ENCODE results near the gene TFPT. TPM values are rescaled to one million over a fixed set of nuclear protein-coding genes. Genes with fewer than 3 reads are reported as not detected.
A peak's percentile ranks its signal among the peaks of the same experiment; 100 is the strongest.

The TFPT gene
- total and polyA plus RNA-seq, 2 of the 13 experiments (the other 11 are each of a cell fraction or from before 2014, with no cell fraction given), result 8.4 to 10.7 TPM

GRCh38 chr19:54159352-54160181 lies 44.1 kb upstream of the TFPT start, which contains the start of gene LENG1 (continued):
- TF ChIP-seq CHD2 (IDR thresholded peaks at IDR 0.05; ENCODE audit: low read depth, low read length) (peak; percentile 68; the same call in 1 of the 2 replicates), ZNF205 (CRISPR knock-in tag; IDR thresholded peaks at IDR 0.05) (no peak; the same call in 1 of the 2 replicates), KMT2A (CRISPR knock-in tag; IDR thresholded peaks at IDR 0.05) (peak; percentile 60), RFX1 (IDR thresholded peaks at IDR 0.05) (peak; percentile 100), ZNF343 (CRISPR knock-in tag; IDR thresholded peaks at IDR 0.05) (no peak), SMAD1 (CRISPR knock-in tag; IDR thresholded peaks at IDR 0.05; ENCODE audit: borderline replicate concordance, low read depth) (peak; percentile 54; the same call in 1 of the 2 replicates), ZNF124 (CRISPR knock-in tag; IDR thresholded peaks at IDR 0.05) (peak; percentile 60; the same call in 1 of the 2 replicates), JUNB (CRISPR knock-in tag; IDR thresholded peaks at IDR 0.05; ENCODE audit: borderline replicate concordance) (no peak), ZNF563 (CRISPR knock-in tag; IDR thresholded peaks at IDR 0.05) (0 out of 2 replicates have a peak, but pooled peaks have one; percentile 53), ZNF24 (IDR thresholded peaks at IDR 0.05) (no peak), ZNF556 (CRISPR knock-in tag; IDR thresholded peaks at IDR 0.05; ENCODE audit: borderline replicate concordance) (peak; percentile 54; the same call in 1 of the 2 replicates), PBX2 (CRISPR knock-in tag; IDR thresholded peaks at IDR 0.05) (peak; percentile 82), NFYC (CRISPR knock-in tag; IDR thresholded peaks at IDR 0.05) (peak; percentile 98), ZBTB7B (CRISPR knock-in tag; IDR thresholded peaks at IDR 0.05) (no peak), ZNF704 (CRISPR knock-in tag; IDR thresholded peaks at IDR 0.05; ENCODE audit: borderline replicate concordance) (peak; percentile 69), MXD4 (CRISPR knock-in tag; IDR thresholded peaks at IDR 0.05) (no peak; the same call in 1 of the 2 replicates), MXD1 (CRISPR knock-in tag; IDR thresholded peaks at IDR 0.05) (peak; percentile 66), ZNF235 (CRISPR knock-in tag; IDR thresholded peaks at IDR 0.05; ENCODE audit: borderline replicate concordance) (no peak), FOXM1 (CRISPR knock-in tag; IDR thresholded peaks at IDR 0.05) (no peak), HNRNPL (IDR thresholded peaks at IDR 0.05; ENCODE audit: low read depth, low read length) (0 out of 2 replicates have a peak, but pooled peaks have one; percentile 80), DR1 (CRISPR knock-in tag; IDR thresholded peaks at IDR 0.05) (peak; percentile 66), PCBP1 (IDR thresholded peaks at IDR 0.05; ENCODE audit: borderline replicate concordance, low read depth, low read length) (peak; percentile 90), MEIS1 (CRISPR knock-in tag; IDR thresholded peaks at IDR 0.05; ENCODE audit: borderline replicate concordance) (peak; percentile 38; the same call in 1 of the 2 replicates), MNT (IDR thresholded peaks at IDR 0.05) (peak; percentile 29)
